Measurements from ENCODE around the gene KDF1. TPM values are rescaled to one million over a fixed set of nuclear protein-coding genes. Genes with fewer than 3 reads are reported as not detected.

Gene KDF1
- total RNA-seq, 2 experiments from 2014 or later, result 0.30 to 0.39 TPM

GRCh38 chr1:26923711-26924110, 36.6 kb downstream of the KDF1 start:
- Mint-ChIP-seq H3K9me3 (ENCODE audit: low read depth) (no peaks in the 10 kb centered on the region), H3K36me3 (ENCODE audit: low read depth) (peaks cover 51% of the 10 kb centered on the region), H3K27me3 (no peaks in the 10 kb centered on the region), H3K4me1 (peaks cover 41% of the 10 kb centered on the region), H3K4me3 (peak overlapping the region; percentile 82), H3K27ac (peak overlapping the region; percentile 90)
- intact Hi-C loops (cut with DNase I, micrococcal nuclease), result loop anchor here in 1 of 2 experiments (5.0 kb wide), 1 partner anchor 849 kb away; the partner anchor contains the start of gene STX12
- CTCF ChIA-PET, result interaction anchor here (0.6 to 1.2 kb wide), 5 partner anchors 9 to 168 kb away, joined by 3 to 6 read pairs (median 3); partner anchors contain the start of gene GPATCH3
- ATAC-seq, result no peak
- POLR2A ChIA-PET, result interaction anchor here (0.8 to 1.2 kb wide), 2 partner anchors 10 to 24 kb away, joined by 4 to 6 read pairs; no protein-coding TSS in a partner anchor
- peak; percentile 36 for DNase-seq

DNA sequence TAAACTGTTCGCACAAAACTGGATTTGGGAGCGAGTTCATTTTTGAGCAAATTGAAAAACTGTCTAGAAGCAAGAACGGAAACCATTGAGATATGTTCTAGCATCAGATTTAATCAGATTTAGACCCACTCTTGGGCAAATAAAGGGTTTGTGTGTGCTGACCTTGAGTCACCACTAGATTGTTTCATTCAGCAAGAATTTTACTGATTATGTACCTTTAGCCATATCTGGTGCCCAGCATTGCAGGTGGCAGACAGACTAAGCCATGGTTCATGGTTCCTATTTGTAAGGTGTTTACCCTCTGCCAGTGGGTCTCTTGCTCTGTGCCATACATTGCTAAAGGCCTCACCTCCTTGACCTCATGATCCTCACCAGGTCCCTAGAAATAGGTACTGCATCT, 37.4 kb downstream of the KDF1 start:
- ChIA-PET CTCF (no interaction called here), POLR2A (interaction anchor here (0.8 to 1.2 kb wide), 2 partner anchors 10 to 25 kb away, joined by 4 to 6 read pairs; no protein-coding TSS in a partner anchor)
- peak overlapping the region; percentile 82 for H3K4me3 Mint-ChIP-seq
- H3K27ac Mint-ChIP-seq, result peak overlapping the region; percentile 90
- peaks cover 43% of the 10 kb centered on the region for H3K36me3 Mint-ChIP-seq (ENCODE audit: low read depth)
- DNase-seq, result no peak
- H3K9me3 Mint-ChIP-seq (ENCODE audit: low read depth), result no peaks in the 10 kb centered on the region
- intact Hi-C loops (cut with DNase I, micrococcal nuclease), result loop anchor here in 1 of 2 experiments (5.0 kb wide), 1 partner anchor 849 kb away; the partner anchor contains the start of gene STX12
- H3K4me1 Mint-ChIP-seq, result peaks cover 41% of the 10 kb centered on the region
- no peak for ATAC-seq
- H3K27me3 Mint-ChIP-seq, result no peaks in the 10 kb centered on the region

DNA sequence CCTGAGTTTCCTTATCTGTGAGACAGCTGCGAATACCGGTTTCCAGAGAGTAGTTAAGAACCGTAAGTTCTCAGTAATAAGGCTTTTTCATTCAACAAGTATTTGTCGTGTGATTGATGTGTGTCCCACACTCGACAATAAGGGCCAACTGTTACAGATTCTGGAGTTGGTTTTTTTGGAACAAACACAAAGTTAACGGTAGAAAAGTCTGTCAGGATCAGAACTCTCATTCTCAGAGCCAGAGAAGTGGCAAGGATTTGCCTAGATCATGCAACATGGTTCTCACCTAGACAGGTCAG, 37.9 kb downstream of the KDF1 start:
- DNase-seq, result no peak
- ChIA-PET CTCF (interaction anchor here (0.6 to 1.3 kb wide), 2 partner anchors 74 to 84 kb away, joined by 4 read pairs; no protein-coding TSS in a partner anchor), POLR2A (interaction anchor here (0.6 to 2.6 kb wide), 2 partner anchors 17 to 22 kb away, joined by 4 to 10 read pairs; partner anchors contain the start of gene GPATCH3)
- Mint-ChIP-seq H3K27ac (peak overlapping the region; percentile 90), H3K27me3 (no peaks in the 10 kb centered on the region), H3K9me3 (ENCODE audit: low read depth) (no peaks in the 10 kb centered on the region), H3K4me1 (peaks cover 41% of the 10 kb centered on the region), H3K36me3 (ENCODE audit: low read depth) (peaks cover 38% of the 10 kb centered on the region), H3K4me3 (peak overlapping the region; percentile 82)
- no peak for ATAC-seq
- intact Hi-C loops (cut with DNase I, micrococcal nuclease), result loop anchor here in 1 of 2 experiments (5.0 kb wide), 1 partner anchor 850 kb away; the partner anchor contains the start of gene STX12

DNA sequence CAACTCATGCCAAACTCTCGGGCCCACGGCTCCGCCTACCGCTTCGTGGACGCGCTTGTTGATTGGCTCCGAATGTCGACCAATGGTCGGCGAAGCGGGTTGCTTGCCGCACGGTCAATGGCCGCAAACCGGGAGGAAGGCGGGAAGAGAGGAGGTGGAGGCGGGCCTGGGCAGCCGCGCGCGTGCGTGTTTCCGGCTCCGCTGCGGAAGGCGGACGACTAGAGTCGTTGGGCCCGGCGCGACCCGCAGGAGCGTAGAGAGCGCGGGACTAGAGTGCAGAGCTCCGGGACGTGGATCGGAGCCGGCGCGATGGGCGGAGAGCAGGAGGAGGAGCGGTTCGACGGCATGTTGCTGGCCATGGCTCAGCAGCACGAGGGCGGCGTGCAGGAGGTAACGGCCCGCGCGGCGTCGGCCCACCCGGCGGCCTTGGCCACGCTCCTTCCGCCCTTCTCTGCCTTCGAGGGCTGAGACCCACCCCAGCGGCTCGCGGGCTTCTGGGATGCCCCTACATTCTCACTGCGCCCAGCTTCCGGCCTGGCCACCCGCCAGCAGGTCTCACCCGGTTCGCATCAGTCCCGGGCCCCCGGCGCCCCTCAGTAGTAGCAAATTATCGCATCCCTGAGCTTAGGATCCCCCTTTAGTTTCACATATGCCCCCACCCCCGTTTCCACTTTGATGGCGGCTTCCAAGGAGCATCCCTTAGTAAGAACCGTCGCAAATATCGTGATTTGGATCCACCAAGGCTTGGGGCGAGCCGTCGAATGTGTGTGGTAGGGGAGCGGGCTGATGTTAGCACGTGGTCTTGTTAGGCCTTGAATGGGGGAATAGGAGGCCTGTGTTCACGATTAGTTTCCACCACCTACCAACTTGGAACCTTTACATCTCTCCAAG, 38.5 kb downstream of the KDF1 start, which contains the start of gene NUDC:
Gene NUDC (plus strand): TSS at position 204 of the 891 bp plus-strand sequence. CDS start 106 bp downstream, at position 310.
- H3K27me3 Mint-ChIP-seq, result no peaks in the 10 kb centered on the region
- peak; percentile 98 for ATAC-seq
- H3K4me3 Mint-ChIP-seq, result peak within 1 kb of the TSS; percentile 82
- DNase-seq, result peak; percentile 98
- peak within 1 kb of the TSS; percentile 90 for H3K27ac Mint-ChIP-seq
- H3K4me1 Mint-ChIP-seq, result peaks cover 38% of the 10 kb centered on the region
- H3K36me3 Mint-ChIP-seq (ENCODE audit: low read depth), result peaks cover 34% of the 10 kb centered on the region
- CTCF ChIA-PET, result interaction anchor here (0.6 to 1.5 kb wide), 7 partner anchors 17 to 523 kb away, joined by 3 to 4 read pairs (median 3); partner anchors contain the start of gene GPATCH3
- H3K9me3 Mint-ChIP-seq (ENCODE audit: low read depth), result no peaks in the 10 kb centered on the region
- POLR2A ChIA-PET, result interaction anchor here (0.6 to 2.6 kb wide), 3 partner anchors 17 to 32 kb away, joined by 4 to 10 read pairs (median 4); partner anchors contain the start of genes GPATCH3 and GPN2
- intact Hi-C loops (cut with DNase I, micrococcal nuclease), result loop anchor here (1.0 to 5.0 kb wide), 14 partner anchors 21 to 851 kb away; partner anchors contain the start of genes GPATCH3 (in 2 of the 2), GPN2 (in 2 of the 2), HMGN2 (in 1 of the 2) and PDIK1L (in 1 of the 2)

DNA sequence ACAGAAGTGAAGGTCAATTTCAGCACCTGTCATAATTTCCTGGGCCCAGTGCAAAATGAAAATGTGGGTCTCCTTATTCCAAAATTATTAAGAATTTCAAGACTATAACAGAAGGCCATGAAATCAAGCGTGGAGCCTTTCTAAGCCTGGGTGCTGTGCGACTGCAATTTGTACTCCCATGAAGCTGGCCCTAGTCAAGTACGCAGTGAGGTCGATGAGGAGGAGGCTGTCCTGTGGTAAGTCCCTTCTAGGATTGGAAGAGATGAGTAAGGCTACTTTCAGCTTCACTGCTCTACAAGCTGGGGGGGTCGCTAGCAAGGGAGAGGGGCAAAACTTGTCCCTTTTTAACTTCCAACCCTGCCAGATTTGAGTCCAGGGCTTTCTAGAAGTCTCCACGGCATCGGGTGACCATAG, 39.1 kb downstream of the KDF1 start:
- Mint-ChIP-seq H3K27ac (peak overlapping the region; percentile 90), H3K27me3 (no peaks in the 10 kb centered on the region), H3K4me1 (peaks cover 35% of the 10 kb centered on the region), H3K36me3 (ENCODE audit: low read depth) (peaks cover 30% of the 10 kb centered on the region), H3K4me3 (peak overlapping the region; percentile 82), H3K9me3 (ENCODE audit: low read depth) (no peaks in the 10 kb centered on the region)
- ChIA-PET CTCF (interaction anchor here (0.6 to 1.5 kb wide), 7 partner anchors 17 to 522 kb away, joined by 3 to 4 read pairs (median 3); partner anchors contain the start of gene GPATCH3), POLR2A (interaction anchor here (0.7 to 2.6 kb wide), 2 partner anchors 21 to 31 kb away, joined by 4 to 10 read pairs; partner anchors contain the start of genes GPATCH3 and GPN2)
- peak; percentile 69 for ATAC-seq
- DNase-seq, result no peak
- intact Hi-C loops (cut with DNase I, micrococcal nuclease), result loop anchor here (1.0 to 5.0 kb wide), 14 partner anchors 21 to 851 kb away; partner anchors contain the start of genes GPATCH3 (in 2 of the 2), GPN2 (in 2 of the 2), HMGN2 (in 1 of the 2) and PDIK1L (in 1 of the 2)

DNA sequence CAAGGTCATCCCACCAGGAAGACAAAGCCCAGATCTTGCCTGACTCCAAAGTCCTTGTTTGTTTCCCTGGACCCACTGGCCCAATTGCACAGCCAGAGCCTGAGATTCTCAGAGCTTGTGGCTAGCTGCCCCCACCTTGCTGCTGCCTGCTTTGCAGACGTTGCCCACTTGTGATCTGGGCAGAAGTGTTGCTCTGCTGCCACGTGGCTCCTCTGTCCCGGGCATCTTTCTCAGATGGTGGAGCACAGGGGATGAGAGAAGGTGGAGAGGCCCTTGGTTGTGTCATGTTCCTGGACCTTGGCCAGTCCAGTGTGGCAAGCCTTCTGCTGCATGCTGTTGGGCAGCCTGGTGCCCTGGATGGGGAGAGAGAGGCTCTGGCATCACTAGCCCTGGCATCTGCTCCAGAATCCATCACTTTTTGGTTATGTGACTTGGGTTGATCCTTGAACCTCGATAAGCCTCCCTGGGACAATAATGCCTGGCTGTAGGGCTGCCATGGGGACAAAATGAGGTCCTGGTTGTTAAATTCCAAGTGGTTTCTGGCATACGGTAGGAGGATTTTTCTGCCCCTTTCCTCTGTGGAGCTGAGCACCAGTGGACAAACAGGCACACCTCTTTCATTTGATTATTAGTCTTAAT, 44.9 kb downstream of the KDF1 start:
- intact Hi-C loops (cut with DNase I, micrococcal nuclease), result no loop called here
- Mint-ChIP-seq H3K27me3 (no peaks in the 10 kb centered on the region), H3K4me3 (no peak overlapping the region), H3K27ac (no peak overlapping the region), H3K36me3 (ENCODE audit: low read depth) (no peaks in the 10 kb centered on the region), H3K4me1 (peaks cover 3% of the 10 kb centered on the region), H3K9me3 (ENCODE audit: low read depth) (no peaks in the 10 kb centered on the region)
- CTCF ChIA-PET, result no interaction called here
- DNase-seq (no peak), ATAC-seq (no peak)
- POLR2A ChIA-PET, result no interaction called here

GRCh38 chr1:26913754-26914619, 46.3 kb downstream of the KDF1 start, which contains the start of gene NR0B2:
NR0B2 (minus strand) TSS chr1:26913975; CDS start chr1:26913940, 35 bp downstream.
- Mint-ChIP-seq H3K27ac (no peak within 1 kb of the TSS), H3K4me1 (no peaks in the 10 kb centered on the region), H3K27me3 (no peaks in the 10 kb centered on the region), H3K36me3 (ENCODE audit: low read depth) (no peaks in the 10 kb centered on the region), H3K4me3 (no peak within 1 kb of the TSS), H3K9me3 (ENCODE audit: low read depth) (no peaks in the 10 kb centered on the region)
- ChIA-PET POLR2A (interaction anchor here (0.8 kb wide), 1 partner anchor 10 kb away, joined by 6 read pairs; no protein-coding TSS in a partner anchor), CTCF (interaction anchor here (0.6 kb wide), 1 partner anchor 54 kb away, joined by 3 read pairs; no protein-coding TSS in a partner anchor)
- intact Hi-C loops (cut with DNase I, micrococcal nuclease), result no loop called here
- no peak for ATAC-seq
- DNase-seq, result no peak

GRCh38 chr1:26913389-26913753, 46.9 kb downstream of the KDF1 start:
- Mint-ChIP-seq H3K27ac (no peak overlapping the region), H3K4me1 (no peaks in the 10 kb centered on the region), H3K36me3 (ENCODE audit: low read depth) (no peaks in the 10 kb centered on the region), H3K9me3 (ENCODE audit: low read depth) (no peaks in the 10 kb centered on the region), H3K4me3 (no peak overlapping the region), H3K27me3 (no peaks in the 10 kb centered on the region)
- CTCF ChIA-PET, result interaction anchor here (0.6 kb wide), 1 partner anchor 55 kb away, joined by 3 read pairs; no protein-coding TSS in a partner anchor
- intact Hi-C loops (cut with DNase I, micrococcal nuclease), result no loop called here
- POLR2A ChIA-PET, result interaction anchor here (0.6 to 0.8 kb wide), 2 partner anchors 10 to 886 kb away, joined by 5 to 6 read pairs; no protein-coding TSS in a partner anchor
- ATAC-seq (no peak), DNase-seq (no peak)

GRCh38 chr1:26912147-26912490, 48.1 kb downstream of the KDF1 start:
- Mint-ChIP-seq H3K27ac (no peak overlapping the region), H3K4me3 (no peak overlapping the region), H3K9me3 (ENCODE audit: low read depth) (no peaks in the 10 kb centered on the region), H3K36me3 (ENCODE audit: low read depth) (no peaks in the 10 kb centered on the region), H3K27me3 (no peaks in the 10 kb centered on the region), H3K4me1 (no peaks in the 10 kb centered on the region)
- ChIA-PET CTCF (no interaction called here), POLR2A (no interaction called here)
- ATAC-seq (no peak), DNase-seq (no peak)
- intact Hi-C loops (cut with DNase I, micrococcal nuclease), result no loop called here
